NB4 (cell line): ENCODE data around the gene HYCC2.

Experiments
- DNase-seq: peaks from one replicate; pipeline ENCODE4 v3.0.0; 2010; ENCODE audit warnings: low read depth
- H3K4me3 ChIP-seq: one replicate; pipeline ENCODE4 v1.5.1; 2011; ENCODE audit warnings: mild to moderate bottlenecking, low read depth, low read length, moderate library complexity
- MAX ChIP-seq: IDR thresholded peaks from 2 replicates; pipeline ENCODE4 v1.6.1; 2011; ENCODE audit warnings: low read depth, low read length
- MYC ChIP-seq: IDR thresholded peaks from 2 replicates; pipeline ENCODE4 v1.6.1; 2011; ENCODE audit warnings: low read depth, low read length
- POLR2A ChIP-seq: IDR thresholded peaks from 2 replicates; pipeline ENCODE4 v1.6.1; 2011; ENCODE audit warnings: mild to moderate bottlenecking; ENCODE audit not compliant: insufficient read length; ENCODE audit errors: extremely low read depth
- TF ChIP-seq, protein P1 (sequence below): IDR thresholded peaks from one replicate; pipeline ENCODE4 v1.5.1; 2012; ENCODE audit warnings: low read depth, low read length

The HYCC2 gene

GRCh38 chr2:201109186-201109585 is 37.7 kb upstream of the HYCC2 start:
- TF ChIP-seq, protein P1, sequence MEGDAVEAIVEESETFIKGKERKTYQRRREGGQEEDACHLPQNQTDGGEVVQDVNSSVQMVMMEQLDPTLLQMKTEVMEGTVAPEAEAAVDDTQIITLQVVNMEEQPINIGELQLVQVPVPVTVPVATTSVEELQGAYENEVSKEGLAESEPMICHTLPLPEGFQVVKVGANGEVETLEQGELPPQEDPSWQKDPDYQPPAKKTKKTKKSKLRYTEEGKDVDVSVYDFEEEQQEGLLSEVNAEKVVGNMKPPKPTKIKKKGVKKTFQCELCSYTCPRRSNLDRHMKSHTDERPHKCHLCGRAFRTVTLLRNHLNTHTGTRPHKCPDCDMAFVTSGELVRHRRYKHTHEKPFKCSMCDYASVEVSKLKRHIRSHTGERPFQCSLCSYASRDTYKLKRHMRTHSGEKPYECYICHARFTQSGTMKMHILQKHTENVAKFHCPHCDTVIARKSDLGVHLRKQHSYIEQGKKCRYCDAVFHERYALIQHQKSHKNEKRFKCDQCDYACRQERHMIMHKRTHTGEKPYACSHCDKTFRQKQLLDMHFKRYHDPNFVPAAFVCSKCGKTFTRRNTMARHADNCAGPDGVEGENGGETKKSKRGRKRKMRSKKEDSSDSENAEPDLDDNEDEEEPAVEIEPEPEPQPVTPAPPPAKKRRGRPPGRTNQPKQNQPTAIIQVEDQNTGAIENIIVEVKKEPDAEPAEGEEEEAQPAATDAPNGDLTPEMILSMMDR, result no peak
- TF ChIP-seq POLR2A (no peak), MYC (no peak), MAX (no peak)
- no peak for DNase-seq
- no peak overlapping the region for H3K4me3 ChIP-seq

DNA sequence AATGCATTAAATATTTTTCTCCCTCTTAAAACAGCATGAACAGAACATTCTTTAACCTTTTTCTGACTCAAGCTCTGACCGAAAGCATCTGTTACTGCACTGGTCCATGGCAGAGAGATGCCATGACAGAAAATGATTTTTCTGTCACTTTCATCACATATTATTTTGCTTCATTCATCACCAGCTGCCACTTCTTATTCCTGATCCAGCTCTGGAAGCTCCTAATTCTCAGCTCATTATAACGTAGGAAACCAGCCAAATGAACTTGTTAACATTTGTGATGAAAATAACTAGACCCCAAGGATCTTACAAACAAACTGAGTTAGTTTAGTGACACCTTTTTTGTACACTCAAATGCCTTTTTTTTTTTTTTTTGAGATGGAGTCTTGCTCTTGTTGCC is 36.9 kb upstream of the HYCC2 start:
- no peak overlapping the region for H3K4me3 ChIP-seq
- DNase-seq, result no peak
- TF ChIP-seq, protein P1, result no peak
- TF ChIP-seq MAX (no peak), POLR2A (no peak), MYC (no peak)

DNA sequence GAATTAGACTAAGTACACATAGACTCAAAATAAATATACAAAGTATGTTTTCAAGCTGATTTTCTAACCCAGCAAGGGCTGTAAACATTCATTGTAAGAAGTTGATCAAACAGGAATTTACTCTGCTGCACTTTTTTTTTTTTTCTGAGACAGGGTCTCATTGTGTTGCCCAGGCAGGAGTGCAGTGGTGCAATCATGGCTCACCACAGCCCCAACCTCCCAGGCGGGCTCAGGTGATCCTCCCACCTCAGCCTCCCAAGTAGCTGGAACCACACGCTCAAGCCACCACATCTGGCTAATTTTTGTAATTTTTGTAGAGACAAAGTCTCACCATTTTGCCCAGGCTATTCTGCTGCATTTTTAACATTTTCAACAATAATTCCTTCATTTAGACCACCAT is 36.2 kb upstream of the HYCC2 start:
- no peak for TF ChIP-seq MYC
- TF ChIP-seq MAX, result no peak
- no peak for TF ChIP-seq POLR2A
- TF ChIP-seq, protein P1, result no peak
- no peak overlapping the region for H3K4me3 ChIP-seq
- DNase-seq, result no peak

GRCh38 chr2:201105759-201106158 is 34.3 kb upstream of the HYCC2 start:
- TF ChIP-seq MAX, result no peak
- TF ChIP-seq MYC, result no peak
- TF ChIP-seq, protein P1, result no peak
- TF ChIP-seq POLR2A, result no peak
- H3K4me3 ChIP-seq, result no peak overlapping the region
- no peak for DNase-seq

GRCh38 chr2:201100497-201100896 is 29.0 kb upstream of the HYCC2 start:
- DNase-seq, result no peak
- TF ChIP-seq, protein P1, result no peak
- TF ChIP-seq MYC (no peak), MAX (no peak), POLR2A (no peak)
- no peak overlapping the region for H3K4me3 ChIP-seq

DNA sequence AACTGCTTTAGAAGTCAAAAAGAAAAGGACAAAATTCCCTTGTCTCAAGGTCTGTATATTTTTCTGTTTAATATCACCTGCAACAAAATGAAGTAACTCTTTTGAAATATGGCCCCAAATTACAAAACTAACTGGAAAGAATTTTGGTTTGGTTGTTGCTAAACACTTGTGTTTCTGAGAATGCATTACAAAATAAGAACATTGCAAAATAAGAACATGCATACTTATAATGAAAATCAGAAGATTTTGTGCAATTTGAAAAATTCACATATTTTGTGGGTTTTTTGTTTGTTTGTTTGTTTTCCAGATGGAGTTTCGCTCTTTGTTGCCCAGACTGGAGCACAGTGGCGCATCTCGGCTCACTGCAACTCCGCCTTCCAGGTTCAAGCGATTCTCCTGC is 22.1 kb upstream of the HYCC2 start:
- H3K4me3 ChIP-seq, result no peak overlapping the region
- DNase-seq, result peak; percentile 58
- TF ChIP-seq, protein P1, result no peak
- TF ChIP-seq MAX, result no peak
- no peak for TF ChIP-seq POLR2A
- TF ChIP-seq MYC, result no peak
